ENCODE results near the gene GEMIN5.

GRCh38 chr5:154893381-154893780 lies 44.6 kb downstream of the GEMIN5 start:
- TF ChIP-seq GATA2 (IDR thresholded peaks at IDR 0.05; ENCODE audit: low read depth, low read length) = no peak
- TF ChIP-seq GATA3 (IDR thresholded peaks at IDR 0.05; ENCODE audit: low read depth, low read length) = no peak

Data from SH-SY5Y (cell line).